CD4-positive, alpha-beta T cell treated with Interleukin-1 beta for 1 hour (primary cell): ENCODE measurements around the gene POLR3F.
"Not testable (repeated sequence)": the region's sequence is repeated elsewhere in the genome, so short reads cannot be mapped to it uniquely, and the experiment has no call there.

Experiments
- DNase-seq, 2 donors: peaks; one replicate each; pipeline ENCODE4 v3.0.0-alpha.2; 2020 to 2022

POLR3F gene, protein sequence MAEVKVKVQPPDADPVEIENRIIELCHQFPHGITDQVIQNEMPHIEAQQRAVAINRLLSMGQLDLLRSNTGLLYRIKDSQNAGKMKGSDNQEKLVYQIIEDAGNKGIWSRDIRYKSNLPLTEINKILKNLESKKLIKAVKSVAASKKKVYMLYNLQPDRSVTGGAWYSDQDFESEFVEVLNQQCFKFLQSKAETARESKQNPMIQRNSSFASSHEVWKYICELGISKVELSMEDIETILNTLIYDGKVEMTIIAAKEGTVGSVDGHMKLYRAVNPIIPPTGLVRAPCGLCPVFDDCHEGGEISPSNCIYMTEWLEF

DNA sequence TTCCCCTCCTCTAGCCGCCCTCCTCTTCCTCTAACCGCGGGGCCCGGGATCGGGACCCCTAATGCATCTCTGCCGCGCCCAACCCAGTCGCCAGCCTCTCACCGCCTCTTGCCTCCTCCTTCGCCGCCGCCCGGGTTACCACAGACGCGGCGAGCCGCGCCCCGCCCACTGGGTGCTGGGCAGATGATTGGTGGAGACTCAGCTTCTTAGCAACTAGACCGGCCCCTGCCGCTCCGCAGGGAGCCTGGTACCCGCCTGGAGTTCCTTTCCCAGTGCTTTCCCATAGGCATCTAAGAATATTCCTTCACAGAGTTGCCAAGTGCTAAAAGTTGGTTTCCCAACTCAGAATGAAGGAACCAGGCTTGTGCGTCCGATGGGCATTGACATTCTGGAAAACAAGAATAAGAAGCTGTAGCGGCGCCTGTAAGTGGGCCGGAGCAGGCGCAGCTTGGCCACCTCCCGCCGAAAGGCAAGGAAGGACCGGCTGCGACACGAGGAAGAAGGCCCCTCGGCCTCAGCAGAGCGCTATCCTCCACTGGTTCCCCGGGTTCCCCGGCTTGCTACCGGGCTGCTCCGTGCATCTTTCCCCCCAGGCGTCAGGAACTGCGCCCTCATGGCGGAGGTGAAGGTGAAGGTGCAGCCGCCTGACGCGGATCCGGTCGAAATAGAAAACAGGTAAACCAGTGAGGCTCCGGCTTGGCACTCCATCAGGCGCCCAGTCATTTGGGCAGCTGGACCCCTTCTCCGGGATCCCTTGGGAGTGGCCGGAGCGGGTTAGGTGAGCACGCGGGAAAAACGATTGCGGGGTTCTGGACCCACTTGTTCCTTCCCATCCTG is at the start of gene POLR3F, which contains the start of gene DZANK1:
Gene POLR3F, plus strand, starts transcription at position 497 of the 837 bp plus-strand sequence. Its CDS starts 117 bp downstream, at position 614.
Gene DZANK1, minus strand, starts transcription at position 137 of the 837 bp plus-strand sequence. CDS start 1,672 bp downstream, outside the sequence.
- DNase-seq, result peak; percentile 94

DNA sequence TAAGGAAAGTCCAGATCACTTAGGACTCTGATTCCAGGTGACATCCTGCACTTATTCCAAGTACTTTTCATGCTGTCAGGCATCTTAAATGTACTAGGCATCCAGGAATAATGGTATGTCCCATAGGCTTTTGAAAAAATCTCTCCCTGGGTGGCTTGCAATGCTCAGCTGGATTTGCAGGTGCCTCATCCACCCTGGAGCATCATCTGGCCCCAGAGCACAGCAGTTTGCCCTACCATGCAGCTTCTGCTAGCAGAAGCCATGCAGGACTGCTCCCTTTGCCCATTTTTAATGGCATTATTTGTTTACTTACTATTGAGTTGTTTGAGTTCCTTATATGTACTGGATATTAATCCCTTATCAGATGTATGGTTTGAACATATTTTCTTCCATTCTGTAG is 45.6 kb upstream of the POLR3F start:
- no peak for DNase-seq

DNA sequence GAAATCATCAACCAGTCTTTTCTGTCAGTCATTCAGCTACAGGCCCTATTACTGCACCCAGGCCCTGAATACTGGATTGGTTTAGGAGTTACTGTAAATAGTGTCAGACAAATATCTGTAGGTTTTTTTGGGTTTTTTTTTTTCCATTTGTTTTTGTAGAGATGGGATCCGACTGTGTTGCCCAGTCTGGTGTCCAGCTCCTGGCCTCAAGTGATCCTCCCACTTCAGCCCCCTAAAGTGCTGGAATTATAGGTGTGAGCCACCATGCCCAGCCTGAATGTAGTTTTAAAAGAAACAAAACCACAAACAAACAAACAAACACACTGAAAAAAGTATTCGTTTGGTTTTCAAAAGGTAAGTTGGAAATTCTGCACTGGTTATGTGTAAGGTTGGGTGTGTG is 40.0 kb upstream of the POLR3F start:
- no peak for DNase-seq

DNA sequence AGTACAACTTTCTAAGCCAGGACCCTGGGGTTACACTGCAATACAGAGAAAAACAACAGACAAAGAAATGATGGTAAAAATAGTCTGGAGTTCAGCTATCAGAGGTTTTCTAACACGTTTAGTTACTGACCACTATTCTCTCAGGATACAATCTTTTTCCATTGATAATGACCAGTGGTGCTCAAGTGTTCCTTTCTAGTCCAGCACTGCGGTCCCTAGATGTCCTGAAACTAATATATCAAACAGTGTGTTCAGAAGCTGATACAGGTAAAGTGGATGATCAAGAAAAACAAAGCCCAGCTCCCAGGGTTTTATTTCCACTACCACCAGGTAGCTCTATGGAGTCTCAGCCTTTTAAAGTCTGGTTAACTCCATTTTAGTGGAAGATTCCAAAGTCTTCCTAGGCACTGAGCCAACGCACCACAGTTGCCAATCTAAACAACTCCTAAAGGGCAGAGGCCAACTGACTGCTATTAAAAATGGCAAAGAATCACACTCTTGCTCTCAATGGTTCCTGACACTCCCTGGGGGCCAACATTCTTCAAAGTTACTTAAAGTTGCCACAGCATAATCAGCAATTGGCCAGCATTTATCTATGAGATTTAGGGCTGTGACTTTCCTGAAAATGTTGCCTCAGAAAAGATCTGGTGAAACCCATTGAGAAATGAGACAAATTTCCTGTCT is 38.6 kb upstream of the POLR3F start:
- DNase-seq, result no peak

DNA sequence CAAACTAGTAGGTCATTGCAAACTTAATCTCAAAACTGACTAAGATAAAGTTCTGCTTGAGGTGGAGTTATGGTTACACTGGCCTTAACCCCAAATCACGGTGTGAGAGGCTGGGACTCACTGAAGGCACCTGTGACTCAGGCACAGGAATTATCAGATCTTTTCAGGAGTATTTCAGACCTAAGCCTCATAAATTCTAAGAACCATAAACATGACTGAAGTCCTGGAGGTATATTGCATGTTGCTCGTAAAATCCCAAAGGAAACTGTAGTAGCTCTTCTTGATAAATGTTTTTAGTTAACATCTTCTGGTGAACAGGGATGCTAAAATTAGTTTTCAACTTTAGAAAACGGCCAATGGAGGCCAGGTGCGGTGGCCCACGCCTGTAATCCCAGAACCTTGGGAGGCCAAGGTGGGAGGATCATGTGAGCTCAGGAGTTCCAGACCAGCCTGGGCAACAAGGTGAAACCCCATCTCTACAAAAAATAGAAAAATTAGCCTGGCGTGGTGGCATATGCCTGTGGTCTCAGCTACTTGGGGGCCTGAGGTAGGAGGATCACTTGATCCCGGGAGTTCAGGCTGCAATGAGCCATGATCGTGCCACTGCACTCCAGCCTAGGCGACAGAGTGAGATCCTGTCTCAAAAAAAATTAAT is 36.9 kb upstream of the POLR3F start:
- DNase-seq, result no peak

DNA sequence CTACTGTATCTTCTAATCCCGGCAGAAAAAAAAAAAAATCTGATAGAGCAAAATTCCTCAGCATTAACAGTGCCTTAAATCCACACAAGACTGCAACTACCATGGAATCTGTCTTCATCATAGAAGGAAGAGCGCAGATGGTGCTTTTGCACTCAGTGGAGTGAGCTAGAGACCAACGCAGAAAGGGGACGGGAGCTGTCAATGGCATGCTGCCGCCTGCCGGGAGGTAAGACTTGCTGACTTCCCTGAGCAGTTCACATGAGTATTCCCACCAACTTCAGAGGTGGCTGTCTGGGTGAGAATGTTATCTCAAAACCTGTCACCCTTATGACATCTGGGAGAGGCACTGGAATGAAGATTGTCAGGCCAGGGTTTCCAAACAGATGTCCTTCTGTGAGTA is 36.0 kb upstream of the POLR3F start:
- no peak for DNase-seq

DNA sequence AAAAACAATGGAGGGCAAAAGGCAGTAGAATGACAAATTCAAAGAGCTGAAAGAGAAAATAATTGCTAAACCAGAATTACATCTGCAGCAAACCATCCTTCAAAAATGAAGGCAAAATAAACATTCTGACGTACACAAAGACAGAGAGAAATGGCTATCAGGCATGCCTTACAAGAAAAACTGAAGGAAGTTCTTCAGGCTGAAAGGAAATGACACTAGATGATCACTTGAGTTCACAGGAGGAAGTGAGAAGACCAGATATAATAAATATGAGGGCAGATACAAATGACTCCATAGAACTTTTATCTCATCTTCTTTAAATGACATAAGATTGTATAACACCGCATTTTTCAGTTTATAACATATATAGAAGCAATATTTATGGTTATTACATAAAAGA is 30.3 kb upstream of the POLR3F start:
- no peak for DNase-seq

DNA sequence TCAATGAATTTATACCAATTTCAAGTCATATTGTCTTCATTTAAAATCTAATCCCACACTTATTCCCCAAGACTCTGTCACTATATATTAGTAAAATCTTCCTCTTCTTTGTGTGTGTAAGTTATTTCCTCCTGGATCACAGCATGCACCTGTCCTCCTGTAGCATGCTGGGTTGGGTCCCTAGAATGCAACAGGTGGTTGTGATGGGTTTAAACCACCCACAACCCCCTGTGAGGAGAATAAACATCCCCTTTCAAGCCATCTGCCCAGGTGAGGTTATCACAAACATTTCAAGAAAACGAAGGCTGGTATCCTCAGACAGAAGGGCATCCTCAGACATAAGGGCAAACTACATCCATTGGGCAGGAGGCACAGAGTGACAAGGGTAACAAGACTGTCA is 26.8 kb upstream of the POLR3F start:
- no peak for DNase-seq

DNA sequence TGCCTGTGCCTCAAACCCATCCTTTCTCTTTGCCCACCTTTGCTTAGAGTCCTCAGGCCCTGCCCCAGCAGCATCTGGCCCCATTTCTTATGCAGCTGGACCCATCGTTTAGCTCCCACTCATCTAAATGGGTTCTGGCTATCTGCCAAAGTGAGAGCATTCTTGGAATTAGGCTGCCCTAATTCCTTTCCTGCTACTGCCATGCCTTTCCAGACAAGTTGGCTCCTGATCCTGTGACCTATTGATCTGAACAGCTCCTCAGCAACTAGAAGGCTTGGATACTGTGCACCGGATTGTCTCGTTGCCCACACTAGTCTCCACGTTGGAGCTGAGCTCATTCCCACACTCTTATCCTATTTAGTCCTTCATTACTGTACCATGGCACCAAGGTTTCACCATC is 23.3 kb upstream of the POLR3F start:
- DNase-seq, result no peak

DNA sequence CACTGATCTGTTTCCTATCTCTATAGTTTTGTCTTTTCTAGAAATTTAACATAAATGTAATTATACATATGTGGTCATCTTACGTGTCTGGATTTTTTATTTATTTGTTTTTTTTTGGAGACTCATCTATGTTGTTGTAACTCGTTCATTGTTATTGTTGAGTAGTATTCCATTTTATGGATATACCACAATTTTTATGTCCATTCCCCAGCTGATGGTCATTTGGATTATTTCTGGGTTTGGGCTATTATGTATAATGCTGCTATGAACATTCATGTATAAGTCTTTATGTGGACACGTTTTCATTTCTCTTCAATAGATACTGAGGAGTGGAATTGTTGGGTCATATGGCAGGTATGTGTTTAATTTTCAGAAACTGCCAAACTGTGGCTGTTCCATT is 10.6 kb upstream of the POLR3F start:
- no peak for DNase-seq

DNA sequence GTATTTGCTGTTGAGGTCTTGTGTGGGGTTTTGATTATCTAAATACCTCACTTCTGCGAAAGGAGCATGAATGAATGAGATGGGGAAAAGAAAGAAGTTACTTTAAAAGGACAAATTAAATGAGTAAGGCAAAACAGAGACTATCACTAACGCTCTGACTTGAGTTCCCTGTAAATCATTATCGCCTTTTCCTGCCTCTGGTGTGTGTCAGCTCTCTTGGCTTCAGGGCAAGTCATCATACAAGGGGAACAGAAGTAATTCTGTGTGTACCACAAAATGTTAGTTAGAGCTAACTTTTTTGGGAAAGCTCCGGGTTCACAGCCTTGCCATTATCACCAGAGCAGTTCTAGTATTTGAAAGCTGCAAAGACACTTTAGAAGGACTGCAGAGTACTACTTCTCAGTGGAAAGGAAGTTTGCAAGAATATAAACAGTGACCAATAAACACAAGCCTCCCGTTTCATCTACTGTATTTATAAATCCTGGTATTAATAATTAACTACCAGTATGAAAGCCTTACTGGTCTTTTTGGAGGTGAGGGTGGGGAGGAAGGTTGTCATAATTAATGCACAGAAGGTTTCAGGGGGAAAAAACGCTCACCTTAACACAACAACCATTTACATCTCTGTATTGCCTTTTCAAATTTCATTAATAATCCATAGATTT is 1.5 kb upstream of the POLR3F start:
- no peak for DNase-seq

DNA sequence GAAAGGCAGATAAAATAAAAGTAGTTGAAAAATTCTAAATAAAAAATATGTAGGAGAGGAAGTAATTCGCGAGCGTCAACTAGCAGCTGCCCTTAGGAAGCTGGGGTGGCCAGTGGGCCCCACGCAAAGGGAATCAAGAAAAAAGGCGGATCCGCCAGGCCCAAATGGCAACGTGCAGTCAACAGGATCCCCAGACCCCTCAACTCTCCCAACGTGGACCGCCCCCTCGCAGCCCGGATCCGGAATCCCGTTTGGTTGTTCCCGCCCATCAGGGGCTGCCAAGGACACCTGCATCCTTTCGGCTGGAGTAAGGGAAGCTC is 656 bp upstream of the POLR3F start:
- no peak for DNase-seq

DNA sequence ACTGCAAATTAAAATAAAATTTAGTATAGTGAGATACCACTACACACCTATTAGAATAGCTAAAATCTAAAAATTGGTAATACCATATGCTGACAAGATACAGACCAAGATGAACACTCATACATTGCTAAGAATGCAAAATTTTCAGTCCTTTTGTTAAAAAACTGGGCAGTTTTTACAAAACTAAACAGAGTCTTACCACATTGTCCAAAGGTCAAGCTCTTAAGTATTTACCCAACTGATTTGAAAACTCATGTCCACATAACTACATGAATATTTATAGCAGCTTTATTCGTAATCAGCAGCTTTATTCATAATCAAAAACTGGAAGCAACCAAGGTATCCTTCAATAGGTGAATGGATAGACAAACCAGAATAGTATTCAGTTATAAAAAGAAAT is 10.0 kb downstream of the POLR3F start:
- no peak for DNase-seq

DNA sequence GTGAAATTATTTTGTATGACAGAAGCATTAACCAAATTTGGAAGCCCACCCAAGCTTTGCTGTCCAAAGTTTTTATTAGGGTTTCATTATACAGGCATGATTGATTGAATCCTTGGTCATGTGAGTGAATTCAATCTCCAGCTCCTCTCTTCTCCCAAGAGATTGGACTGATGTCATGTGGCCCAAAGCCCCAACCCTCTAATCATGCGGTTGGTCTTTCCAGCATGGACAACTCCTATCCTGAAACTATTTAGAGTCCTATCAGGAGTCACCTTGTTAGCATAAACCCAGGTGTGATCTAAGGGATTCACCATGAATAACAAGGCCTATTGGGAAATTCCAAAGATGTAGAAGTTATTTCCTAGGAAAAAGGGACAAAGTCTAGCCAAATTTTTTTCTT is 10.6 kb downstream of the POLR3F start:
- DNase-seq, result no peak

DNA sequence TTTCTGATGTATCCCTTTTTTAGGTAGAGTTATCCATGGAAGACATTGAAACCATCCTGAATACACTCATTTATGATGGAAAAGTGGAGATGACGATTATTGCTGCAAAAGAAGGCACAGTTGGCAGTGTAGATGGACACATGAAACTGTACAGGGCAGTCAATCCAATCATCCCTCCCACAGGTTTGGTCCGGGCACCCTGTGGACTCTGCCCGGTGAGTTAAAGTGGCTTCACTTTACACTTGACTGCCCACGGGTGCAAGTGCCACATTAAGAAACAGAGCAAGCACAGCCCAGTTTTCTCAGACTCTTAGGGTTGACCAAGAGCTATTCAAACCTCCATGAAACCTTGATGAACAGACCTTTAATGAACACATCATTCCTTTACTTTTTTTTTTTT is 14.4 kb downstream of the POLR3F start:
- DNase-seq, result no peak

DNA sequence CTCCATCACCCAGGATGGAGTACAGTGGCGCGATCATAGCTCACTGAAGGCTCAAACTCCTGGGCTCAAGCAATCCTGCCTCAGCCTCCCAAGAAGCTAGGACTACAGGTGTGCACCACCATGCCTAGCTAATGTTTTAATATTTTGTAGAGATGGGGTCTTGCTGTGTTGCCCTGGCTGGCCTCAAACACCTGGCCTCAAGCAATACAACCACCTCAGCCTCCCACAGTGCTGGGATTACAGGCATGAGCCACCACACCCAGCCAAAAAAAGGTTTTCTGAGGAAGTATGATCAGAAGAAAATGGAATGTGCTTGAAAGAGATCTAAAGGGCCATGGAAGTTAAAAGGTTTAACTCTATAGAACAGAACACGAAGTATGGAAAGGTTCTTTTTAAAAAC is 21.1 kb downstream of the POLR3F start:
- no peak for DNase-seq

DNA sequence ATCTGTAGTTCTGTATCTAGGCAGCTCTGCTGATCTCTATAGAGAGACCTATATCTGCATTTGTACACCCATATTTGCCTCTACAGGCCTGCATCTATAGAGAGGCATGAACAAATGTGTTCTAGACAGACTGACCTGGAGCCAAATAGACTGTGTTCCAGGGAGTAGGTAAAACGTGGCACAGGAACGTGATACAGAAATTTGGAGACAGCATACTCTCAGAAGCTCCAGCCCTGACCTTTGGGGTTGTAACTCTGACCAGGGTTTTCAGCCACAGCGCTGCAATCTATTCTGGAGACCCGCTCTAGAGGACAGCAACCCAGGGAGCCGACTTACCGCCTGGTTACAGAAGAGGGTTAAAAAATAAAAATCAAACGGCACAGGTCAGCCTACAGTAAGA is 28.9 kb downstream of the POLR3F start:
- no peak for DNase-seq

DNA sequence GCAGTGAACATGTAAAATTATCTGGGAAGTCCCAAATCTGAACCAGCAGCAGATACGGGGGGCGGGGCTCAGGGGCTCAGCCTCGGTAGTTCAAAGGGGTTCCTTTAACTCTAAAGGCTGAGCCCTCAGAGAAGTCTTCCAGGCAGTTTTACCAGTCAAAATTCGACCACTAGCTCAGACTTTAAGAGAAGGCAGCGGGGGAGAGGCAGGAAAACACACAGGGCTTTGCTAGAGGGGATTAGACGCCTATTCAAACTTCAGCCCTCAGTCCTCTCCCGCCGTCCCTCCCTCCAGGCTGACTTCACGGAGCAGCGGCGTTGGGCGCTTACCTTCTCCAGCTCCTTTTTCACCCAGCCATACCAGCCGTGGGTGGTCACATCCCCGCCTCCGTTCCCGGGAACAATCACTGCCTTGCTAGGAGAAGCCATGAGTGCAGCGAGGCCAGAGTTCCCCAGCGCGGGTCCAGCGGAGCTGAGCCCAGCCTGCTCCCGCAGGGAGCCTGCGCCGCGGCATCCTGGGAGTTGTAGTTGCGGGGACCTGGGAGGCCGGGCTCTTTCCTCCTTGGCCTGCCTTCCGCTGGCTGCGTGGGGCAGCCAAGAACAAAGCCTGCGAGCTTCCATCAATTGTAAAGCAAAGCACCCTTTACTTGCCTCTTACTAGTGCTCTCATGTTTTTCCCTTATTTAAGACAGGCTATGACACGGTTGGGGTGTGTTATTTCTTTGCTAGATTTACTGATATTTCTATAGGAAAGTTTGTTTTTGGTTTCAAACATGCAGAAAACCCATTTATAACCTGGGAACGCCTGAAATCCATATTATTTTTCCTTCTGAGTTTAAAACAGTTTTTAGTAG is 29.8 kb downstream of the POLR3F start, which contains the start of gene RBBP9:
Gene RBBP9, minus strand, starts transcription at position 486 of the 853 bp plus-strand sequence. Its CDS starts 58 bp downstream, at position 428.
- DNase-seq, result peak; percentile 79

DNA sequence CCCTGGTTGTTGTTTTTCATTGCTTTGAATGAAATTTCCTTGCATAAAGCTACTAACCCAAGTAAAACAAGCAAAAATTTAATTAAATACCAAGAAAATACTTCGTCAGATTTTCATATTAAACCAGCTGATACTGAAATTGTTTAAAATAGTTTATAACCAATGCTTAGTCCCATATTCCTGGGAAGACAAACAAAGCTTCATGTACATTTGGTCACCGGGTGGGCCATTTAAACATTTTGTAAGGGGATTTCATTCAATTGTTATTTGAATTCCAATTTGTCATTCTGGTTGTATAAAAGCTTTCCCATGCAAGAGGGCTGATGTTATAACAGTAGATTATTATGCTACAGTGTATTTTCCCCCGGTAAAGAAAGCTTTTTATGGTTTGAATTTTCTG is 30.4 kb downstream of the POLR3F start:
- DNase-seq, result no peak

DNA sequence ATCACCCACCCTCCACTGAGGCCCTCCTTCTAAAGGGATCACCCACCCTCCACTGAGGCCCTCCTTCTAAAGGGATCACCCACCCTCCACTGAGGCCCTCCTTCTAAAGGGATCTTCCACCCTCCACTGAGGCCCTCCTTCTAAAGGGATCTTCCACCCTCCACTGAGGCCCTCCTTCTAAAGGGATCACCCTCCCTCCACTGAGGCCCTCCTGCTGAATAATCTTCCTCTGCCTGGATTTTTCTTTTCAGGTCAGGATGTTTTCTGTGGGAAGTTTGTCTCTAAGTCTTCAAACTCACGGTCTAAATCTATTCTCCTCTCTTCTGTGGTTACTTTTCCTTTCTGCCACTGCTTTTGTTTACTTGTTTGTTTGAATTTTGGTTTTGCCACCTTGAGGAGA is 34.5 kb downstream of the POLR3F start:
- DNase-seq, result not testable (repeated sequence)

DNA sequence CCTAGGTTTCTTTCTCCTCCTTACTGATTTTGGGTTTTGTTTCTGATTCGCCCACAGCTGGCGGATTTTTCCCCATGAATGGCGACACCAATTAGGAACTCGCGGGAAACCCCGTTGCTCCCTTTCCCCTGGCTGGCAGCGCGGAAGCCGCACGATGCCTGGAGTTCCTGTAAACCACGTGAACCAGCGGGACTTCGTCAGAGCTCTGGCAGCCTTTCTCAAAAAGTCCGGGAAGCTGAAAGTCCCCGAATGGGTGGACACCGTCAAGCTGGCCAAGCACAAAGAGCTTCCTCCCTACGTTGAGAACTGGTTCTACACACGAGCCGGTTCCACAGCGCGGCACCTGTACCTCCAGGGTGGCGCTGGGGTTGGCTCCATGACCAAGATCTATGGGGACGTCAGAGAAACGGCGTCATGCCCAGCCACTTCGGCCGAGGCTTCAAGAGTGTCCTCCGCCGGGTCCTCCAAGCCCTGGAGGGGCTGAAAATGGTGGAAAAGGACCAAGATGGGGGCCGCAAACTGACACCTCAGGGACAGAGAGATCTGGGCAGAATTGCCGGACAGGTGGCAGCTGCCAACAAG is 37.4 kb downstream of the POLR3F start:
- peak in 1 of 2 donors; percentile 4 for DNase-seq
